Measurements from ENCODE around the gene GADL1.

DNA sequence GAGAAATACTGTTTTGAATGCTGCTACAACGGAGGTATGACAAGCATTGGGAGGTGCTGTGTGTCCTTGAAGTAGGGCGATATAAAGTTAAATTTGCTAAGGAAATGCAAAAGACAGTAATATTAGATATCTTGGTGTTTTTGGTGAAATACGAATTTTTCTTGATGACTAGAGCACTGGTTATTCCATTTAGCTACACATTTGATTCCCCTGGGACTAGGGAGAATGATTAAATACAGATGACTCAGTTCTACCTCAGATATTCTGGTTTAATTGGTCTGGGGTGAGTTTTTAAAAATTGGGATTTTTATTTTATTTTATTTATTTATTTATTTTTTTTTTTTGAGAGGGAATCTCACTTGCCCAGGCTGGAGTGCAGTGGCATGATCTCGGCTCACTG is 18.7 kb upstream of the GADL1 start:
- TF ChIP-seq CTCF (IDR thresholded peaks at IDR 0.05) (no peak), POLR2A (IDR thresholded peaks at IDR 0.05) (no peak), EP300 (IDR thresholded peaks at IDR 0.05) (no peak)

Data from tibial nerve (tissue), 4 donors.